ENCODE data around the gene ATF2.

- no peak for TF ChIP-seq CTCF (conservative IDR thresholded peaks at IDR 0.05 in 1 of 2, IDR thresholded peaks at IDR 0.05 in 1 of 2; ENCODE audit: low read depth in 1 of 2, low read length in 2 of 2)
- no peak for TF ChIP-seq EZH2 (IDR thresholded peaks at IDR 0.05; ENCODE audit: low read length, missing control alignments)
Observed at GRCh38 chr2:175205523-175205922, 37.5 kb upstream of the ATF2 start.
